GM21786 (cell line): ENCODE measurements around the gene HELT.
"Not testable (repeated sequence)": the region's sequence is repeated elsewhere in the genome, so short reads cannot be mapped to it uniquely, and the experiment has no call there.

ENCODE experiments used
- ATAC-seq: cut with Tn5 transposase; IDR thresholded peaks from one replicate; pipeline ENCODE4 v1.9.1; 2021; ENCODE audit not compliant: unreplicated experiment

Gene HELT, protein sequence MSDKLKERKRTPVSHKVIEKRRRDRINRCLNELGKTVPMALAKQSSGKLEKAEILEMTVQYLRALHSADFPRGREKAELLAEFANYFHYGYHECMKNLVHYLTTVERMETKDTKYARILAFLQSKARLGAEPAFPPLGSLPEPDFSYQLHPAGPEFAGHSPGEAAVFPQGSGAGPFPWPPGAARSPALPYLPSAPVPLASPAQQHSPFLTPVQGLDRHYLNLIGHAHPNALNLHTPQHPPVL

DNA sequence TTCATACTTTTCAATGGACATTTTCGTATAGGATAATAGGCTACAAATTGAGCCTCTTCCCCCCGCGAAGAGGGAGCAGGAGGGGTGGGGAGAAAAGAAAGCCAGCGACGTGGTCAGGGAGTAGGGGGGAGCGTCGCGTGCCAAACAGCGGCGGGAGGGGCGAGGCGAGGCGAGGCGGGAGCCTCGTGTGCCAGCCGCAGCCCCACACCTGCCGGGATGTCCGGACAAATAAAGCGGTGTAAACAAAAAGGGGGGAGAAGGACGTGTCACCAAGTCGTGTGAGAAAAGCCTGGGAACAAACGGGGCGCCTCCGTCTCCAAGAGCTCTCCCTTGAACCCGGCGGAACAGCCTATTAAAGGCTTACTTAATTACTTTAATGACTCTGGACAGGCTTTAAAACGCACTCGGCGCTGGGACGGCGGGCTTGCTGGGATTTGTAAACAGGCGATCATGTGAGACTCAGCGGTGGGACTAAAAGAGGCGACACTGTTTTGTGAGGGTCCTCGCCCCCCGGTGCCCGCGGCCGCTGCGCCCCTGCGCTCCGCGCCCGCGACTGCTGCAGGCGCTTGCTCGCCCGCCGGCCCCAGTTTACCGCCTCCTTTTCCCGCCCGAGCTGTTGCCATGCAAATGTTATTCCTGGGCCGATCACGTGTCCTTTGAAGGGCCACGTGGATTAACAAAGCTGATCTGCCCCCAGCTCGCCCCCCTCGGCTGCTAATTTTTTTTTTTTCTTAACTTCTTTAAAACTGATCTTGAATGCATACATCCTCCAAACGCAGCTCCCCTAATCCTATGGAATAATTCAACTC is at the start of gene HELT:
HELT (plus strand) TSS at position 527 of the 809 bp plus-strand sequence. CDS start 439 bp downstream, outside the sequence.
- no peak for ATAC-seq

DNA sequence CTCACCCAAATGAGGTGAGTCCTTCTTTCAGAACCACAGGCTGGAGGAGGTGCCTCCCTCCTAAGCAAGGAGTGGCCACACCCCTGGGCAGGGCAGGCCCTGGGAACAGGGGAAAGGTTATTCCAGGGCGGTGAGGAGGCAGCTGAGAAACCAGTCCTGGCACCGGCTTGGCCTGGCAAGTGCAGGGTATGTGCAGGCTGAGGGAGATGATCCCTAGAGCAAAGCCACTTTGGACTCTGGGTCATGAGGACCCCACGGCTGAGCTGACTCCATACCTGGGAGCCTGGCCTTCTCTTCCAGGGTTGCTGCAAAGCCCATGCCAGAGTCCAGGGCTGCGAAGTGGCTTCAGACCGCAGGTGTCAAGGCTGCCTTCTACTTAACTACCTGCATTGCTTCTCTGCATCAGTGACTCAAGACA is 49.5 kb upstream of the HELT start:
- ATAC-seq = no peak

DNA sequence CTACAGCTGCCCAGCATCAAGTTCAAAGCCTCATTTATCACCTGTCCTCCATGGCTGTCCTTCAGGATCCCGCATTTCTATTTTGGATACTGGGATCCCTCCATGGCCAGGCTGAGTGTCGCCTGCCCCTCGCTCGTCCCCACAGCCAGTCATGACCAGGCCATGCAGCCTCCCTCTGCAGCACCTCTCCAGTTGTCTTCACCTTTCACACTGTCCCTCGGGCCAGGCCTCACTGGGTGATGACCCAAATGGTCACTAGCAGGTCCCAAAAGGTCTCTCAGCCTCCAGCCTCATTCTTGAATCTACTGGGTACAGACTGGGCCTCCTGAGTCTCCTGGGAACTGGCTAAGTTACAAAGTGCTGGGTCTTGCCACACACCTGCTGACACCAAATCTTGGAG is 48.7 kb upstream of the HELT start:
- ATAC-seq = no peak

DNA sequence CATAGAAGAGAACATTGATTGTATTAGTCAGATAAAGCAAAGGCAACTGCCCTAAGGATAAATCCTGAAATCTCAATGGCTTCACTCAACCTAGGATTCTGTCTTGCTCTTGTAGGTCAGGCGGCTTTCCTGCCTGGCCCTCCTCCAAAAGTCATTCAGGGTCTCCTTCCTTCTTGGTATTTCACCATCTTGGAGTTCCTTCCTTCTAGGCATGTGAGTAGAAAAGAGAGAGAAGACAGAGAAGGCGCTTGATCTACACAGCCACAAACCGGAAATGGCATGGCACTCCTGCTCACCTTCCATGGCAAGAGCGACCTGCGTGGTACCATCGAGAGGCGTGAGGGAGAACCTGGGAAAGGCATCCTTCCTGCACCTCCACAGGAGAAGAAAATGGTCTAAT is 45.3 kb upstream of the HELT start:
- ATAC-seq = no peak

DNA sequence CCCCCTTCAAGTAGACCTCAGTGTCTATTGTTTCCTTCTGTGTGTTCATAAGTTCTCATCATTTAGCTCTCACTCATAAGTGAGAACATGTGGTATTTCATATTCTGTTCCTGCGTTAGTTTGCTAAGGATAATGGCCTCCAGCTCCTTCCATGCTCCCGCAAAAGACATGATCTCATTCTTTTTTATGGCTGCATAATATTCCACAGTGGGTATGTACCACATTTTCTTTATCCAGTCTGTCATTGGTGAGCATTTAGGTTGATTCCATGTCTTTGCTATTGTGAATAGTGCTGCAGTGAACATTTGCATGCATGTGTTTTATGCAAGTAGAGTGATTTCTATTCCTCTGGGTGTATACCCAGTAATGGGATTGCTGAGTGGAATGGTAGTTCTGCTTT is 41.9 kb upstream of the HELT start:
- ATAC-seq = not testable (repeated sequence)

DNA sequence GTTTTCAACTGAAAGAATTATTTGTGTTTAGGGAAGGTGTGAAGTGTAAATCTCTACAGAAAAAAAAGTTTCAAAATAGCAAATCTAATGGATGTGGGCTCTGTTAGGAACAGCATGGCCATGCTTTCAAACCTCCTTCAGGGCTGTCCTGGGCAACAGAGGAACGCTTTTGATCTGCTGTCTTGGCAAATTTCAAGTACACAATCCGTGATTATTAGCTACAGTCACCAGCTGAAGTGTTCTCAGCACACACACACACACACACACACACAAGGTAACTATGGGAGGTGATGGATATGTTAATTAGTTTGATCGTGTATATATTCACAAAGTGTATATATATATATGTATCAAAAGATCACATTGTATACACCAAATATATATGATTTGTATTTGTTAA is 40.5 kb upstream of the HELT start:
- ATAC-seq = no peak

DNA sequence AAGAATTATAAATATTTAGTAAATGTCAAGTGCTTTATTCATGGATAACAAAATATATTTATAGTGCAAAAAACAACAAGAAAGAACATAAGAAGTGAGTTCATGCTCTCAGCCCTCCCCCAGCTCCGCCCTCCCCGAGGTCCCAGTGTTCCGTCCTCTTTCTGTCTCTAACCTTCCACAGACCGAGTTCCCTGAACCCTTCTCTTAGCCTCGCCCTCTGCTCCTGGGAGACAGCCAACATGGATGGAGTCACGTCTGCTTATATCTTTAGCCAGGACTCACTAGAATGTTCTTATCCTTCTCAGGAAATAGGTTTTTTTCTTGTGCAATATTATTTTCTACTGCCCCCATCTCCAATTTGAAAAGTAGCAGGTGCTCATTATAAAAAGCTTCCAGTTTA is 40.1 kb upstream of the HELT start:
- ATAC-seq = no peak

DNA sequence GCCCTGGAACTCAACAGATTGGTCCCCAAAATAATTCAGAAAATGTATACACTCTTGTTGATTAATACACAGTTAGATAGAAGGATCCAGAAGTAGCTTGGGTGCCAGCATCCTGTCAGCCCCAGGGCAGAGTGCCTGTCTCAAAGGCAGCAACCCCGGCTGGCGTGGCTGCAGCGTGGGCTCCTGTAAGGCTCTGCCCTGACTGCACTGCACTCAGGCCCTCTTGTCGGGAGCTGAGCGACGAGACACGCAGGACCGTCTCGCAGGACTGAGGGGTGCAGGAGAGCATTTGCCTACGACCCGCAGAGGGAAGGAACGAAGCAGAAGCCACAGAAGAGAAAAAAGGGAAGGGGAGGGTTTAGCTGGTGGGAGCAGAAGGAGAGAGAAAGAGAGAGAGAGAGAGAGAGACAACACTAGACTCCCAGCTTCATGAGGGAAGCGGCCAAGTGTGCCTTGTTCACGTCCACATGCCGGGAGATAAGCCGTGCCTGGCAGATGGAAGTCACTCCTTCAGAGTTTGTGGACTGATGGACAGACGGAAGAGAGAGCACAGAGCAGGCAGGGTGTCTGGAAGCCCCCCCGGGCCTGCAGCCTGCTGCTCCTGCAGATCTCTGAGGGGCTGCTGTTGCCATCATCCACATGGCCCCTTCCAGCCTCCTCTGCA is 38.7 kb upstream of the HELT start:
- no peak for ATAC-seq

DNA sequence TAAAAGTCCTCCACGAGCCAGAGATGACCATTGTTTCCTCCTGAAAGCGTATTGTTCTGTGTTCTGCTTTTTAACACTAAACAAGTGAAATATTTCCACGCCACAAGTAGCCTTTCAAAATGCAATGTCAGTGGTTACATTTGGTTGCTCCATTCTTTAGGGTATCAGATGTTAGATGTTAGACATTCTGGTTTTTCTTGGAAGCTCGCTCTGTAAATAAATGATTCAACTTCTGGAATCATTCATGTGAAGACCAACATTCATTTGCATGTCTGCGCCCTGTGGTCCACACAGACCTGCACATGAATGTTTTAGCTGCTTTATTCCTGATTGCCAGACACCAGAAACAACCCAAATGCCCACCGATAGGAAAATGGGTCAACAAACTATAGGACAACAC is 38.0 kb upstream of the HELT start:
- ATAC-seq = no peak

DNA sequence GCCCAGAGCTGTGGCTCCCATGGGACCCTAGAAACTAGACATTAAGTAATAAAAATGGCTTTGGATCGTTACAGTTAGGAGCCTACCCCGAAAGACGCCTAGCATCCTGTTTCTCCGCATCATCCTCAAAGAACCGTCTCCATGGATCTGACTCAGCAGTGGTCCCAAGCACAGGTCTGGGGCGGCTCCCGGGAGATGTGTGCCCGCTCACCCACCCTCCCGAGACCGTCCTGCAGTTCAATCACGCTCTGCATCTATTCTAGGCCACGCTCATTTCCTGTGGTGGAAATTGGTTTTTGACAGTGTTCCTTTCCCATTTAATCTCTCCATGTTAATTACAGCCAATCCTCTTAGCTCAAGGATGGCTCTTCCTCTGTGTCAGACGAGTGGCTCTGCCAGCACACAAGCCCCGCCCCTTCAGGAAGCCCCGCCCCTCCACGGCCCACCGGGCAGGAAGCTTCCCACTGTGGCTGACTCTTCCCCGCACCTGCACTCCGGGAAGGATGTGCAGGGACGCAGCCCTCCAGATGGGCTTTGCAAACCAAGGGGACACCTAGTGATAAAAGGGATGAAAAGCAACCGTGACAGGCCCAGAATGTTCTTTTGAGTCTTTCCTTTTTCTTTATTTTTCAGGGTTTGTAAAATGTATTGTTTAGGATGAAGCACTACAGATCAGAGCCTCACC is 34.5 kb upstream of the HELT start:
- ATAC-seq = peak; percentile 83

DNA sequence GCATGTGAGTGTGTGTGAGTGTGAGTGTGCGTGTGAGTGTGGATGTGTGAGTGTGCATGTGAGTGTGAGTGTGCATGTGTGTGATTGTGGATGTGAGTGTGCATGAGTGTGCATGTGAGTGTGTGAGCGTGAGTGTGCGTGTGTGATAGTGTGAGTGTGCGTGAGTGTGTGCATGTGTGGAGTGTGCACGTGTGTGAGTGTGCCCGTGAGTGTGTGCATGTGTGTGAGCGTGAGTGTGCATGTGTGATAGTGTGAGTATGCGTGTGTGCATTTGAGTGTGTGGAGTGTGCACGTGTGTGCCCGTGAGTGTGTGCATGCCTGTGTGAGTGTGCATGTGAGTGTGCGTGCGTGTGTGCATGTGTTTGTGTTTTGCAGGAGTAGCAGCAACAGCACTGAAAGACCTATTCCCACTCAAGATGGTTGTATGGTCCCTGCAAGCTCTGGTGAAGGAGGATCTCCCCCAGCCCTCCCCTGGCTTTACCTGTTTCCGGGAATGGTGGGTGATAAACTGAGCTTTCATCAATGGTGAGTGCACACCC is 30.7 kb upstream of the HELT start:
- ATAC-seq = no peak

DNA sequence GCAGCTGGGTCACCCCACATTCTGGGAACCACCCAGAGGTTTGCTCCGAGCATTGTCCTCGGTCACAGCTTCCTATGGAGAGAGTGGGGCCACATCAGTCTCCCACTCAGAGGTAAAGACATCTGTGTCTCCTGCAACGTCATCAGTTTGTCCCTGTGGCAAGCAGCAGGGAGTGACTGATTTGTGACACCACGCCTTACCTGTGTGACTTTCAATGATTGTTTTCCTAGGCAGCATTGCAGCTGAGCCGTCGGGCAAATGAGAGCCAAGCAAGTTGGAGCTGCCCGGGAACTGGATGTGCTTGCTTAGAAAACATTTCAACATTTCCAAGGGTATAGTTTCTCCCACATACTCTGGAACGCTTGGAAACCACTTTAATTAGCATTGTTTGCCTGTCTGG is 29.7 kb upstream of the HELT start:
- no peak for ATAC-seq

DNA sequence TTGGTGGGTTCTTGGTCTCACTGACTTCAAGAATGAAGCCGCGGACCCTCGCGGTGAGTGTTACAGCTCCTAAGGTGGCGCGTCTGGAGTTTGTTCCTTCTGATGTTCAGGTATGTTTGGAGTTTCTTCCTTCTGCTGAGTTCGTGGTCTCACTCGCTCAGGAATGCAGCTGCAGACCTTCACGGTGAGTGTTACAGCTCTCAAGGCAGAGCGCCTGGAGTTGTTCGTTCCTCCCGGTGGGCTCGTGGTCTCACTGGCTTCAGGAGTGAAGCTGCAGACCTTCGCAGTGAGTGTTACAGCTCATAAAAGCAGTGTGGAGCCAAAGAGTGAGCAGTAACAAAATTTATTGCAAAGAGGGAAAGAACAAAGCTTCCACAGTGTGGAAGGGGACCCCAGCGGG is 29.0 kb upstream of the HELT start:
- ATAC-seq = not testable (repeated sequence)

DNA sequence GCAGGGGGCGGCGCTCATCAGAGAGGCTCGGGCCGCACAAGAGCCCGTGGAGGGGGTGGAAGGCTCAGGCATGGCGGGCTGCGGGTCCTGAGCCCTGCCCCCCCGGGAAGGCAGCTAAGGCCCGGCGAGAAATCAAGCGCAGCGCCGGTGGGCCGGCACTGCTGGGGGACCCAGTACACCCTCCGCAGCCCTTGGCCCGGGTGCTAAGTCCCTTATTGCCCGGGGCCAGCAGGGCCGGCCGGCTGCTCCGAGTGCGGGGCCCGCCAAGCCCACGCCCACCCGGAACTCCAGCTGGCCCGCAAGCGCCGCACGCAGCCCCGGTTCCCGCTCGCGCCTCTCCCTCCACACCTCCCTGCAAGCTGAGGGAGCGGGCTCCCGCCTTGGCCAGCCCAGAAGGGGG is 28.2 kb upstream of the HELT start:
- ATAC-seq = not testable (repeated sequence)

DNA sequence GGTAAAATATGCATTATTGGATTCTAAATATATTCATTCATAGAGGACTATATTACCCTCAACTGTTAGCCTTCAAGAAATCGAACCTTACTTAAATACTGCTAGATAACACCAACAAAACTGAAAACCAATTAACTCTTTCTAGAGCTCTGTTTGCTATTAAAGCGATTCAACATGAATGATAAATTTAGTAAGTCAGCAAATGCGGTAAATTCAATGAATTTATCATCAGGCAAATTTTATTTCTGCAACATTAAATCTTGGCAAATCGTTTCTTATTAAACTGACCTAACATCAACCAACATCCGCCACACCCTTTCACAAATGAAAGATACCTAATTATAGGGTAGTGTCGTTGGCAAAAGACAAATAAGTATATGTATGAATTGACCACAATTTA is 26.4 kb upstream of the HELT start:
- no peak for ATAC-seq

DNA sequence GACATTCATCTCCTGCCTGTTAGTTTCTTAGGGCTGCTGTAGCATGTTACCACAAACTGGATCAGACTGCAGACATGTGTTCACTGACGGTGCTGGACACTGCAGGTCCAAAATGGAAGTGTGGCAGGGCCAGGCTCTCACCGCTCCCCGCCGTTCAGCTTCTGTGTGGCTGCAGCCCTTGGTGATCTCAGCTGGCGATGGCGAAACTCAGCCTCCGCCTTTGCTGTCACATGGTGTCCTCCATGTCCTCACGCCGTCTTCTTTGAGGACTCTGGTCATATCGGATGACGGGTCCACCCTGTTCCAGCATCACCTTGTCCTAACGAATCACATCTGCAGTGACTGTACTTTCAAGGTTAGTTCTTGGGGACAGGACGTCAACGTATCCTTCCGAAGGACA is 25.9 kb upstream of the HELT start:
- no peak for ATAC-seq

DNA sequence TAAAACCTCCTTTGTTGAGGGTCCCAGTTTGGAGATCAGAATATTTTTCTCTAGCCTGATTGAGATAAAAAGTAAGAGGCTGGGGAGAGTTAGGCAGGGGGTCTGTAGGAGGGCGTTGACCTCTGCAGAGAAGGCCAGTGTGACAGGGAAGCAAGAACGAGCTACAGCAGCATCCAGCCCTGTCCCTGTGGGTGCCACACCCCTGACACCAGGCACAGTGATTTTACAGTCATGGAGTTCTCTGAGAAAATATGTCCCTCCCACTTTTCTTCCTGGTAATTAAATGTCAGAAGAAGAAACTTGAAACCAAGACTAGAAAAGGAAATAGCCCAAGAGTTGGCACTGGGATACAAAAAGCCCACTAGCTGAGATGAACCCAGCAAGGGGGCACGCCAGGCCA is 25.0 kb upstream of the HELT start:
- ATAC-seq = no peak

DNA sequence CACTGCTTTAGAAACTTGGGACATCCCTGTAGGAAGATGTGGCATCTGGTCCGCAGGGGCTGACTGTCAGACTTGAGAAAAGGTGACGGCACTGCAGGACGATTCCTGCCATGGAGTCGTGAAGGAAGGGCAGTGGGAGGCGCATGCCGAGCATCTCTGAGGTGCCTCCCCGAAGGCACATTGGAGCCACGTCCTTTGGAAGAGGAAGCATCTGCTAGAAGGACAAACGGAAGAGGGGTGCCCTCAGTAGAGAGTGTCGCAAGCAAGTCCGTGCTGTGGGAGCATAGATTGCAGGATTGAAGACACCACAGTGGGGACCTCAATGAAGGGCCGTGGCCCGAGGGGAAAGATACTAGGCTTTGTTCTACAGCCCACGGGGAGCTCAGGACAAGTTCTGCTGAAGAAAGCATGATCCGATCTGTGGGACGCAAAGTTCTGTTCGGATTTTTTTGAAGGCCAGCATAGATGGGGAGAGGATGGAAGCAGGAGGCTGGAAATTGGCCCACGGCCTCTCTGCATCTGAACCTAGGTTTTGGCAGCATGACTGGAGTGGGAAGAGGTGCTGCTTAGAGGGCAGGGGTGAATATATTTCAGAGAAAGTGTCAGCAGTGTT is 24.2 kb upstream of the HELT start:
- no peak for ATAC-seq

DNA sequence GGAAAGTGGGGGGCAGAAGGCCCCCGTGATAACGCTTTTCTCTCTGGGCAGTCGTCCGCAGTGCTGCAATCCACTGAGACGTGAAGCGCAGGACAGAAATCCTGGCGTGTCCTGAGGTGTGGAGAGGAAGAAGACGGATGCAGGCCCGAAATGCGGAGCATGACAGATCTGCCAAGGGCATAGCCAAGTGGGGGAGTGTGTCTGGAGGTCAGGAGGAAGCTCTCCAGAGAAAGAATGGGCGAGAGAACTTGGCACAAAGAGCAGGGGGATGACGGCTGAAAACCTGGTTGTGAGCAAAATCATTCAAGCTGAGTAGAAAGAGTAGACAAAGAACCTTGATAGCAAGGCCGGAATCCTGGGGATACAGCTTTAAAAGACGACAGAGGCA is 23.7 kb upstream of the HELT start:
- no peak for ATAC-seq

DNA sequence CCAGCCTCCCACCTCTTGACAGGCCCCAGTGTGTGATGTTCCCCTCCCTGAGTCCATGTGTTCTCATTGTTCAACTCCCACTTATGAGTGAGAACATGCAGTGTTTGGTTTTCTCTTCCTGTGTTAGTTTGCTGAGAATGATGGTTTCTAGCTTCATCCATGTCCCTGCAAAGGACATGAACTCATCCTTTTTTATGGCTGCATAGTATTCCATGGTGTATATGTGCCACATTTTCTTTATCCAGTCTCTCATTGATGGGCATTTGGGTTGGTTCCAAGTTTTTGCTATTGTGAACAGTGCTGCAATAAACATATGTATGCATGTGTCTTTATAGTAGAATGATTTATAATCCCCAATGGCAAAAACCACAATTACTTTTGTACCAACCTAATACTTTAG is 20.6 kb upstream of the HELT start:
- not testable (repeated sequence) for ATAC-seq

DNA sequence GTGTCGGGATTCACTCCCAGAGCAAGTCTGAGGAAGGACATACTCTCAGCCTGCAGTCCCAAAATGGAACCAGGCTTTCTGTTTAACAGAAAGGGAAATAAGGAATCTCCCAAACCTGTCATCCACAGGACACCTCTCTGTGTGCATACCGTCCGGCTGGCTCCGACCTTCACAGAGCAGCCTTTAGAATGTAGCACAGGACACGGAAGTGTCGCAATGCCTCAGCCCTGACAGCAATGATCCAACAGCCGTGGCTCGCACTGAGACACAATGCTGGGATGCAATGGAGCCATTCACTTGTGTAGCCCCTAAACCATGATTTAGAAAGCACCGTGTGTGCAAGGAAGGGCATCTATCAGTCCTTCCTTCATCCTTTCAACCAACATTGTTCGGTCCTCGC is 15.5 kb upstream of the HELT start:
- ATAC-seq = no peak
